GM18909 (cell line): Measurements from ENCODE around the gene IL5RA.

Source experiments
- ATAC-seq: cut with Tn5 transposase; IDR thresholded peaks from one replicate; pipeline ENCODE4 v1.9.1; 2021; ENCODE audit warnings: mild to moderate bottlenecking; ENCODE audit not compliant: unreplicated experiment, poor library complexity

IL5RA gene

DNA sequence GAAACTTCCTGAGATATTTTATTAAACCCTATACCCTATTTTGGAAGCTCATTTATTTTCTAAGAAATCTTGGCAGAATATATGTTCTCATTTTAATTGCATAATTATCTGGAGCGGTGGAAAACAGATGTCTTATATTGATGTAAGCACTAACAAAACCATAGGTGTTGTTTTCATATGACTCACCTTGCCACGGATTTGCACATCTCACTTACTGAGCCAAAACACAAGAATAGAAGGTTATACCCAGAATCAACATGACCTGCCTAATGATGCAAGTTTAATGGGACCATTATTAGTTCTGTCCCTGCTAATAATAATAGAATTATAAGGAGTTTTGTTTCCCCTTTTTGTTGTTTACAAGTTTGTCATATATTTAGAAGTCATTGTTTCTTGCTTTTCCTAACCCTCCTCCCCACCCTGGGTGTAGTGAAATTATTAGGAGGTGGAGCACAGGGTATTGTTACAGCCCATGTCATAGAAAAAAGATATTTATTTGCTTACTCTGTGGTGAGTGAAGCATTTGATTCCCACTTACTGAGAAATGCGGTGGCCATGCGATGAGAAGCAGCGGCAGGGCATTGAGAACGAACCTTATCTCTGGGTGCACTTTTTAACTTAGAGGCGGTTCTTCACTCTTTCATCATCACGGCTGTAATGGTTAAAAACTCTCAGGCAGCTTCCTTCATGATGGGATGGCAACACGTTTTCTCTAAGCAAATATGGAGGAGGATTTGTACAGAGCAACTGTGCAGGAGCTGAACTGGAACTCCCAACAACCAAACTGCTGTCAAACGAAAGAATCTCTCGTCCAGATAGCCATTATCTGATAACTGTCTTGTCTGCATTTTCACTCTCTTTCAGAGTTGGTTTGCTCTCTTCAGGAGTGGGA, 521 bp downstream of the IL5RA start:
- peak; percentile 57 for ATAC-seq

DNA sequence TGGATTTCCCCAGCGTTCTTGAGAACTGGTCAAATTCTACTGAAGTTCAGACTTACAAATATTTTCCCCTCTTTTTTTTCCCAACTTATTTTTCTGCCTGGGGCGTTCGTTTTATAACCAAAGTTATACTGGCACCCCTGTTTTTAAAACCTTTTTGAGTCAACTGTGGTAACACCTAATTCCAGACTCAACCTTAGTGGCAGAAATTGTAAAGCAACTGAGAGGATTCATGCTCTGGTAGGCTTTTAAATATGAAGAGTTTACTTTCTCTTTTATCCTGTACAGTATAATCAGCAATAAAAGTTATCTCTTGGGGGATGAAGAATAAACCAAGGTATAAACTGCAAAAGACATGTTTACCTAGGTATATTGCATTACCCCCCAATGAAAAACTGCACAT, 2.3 kb downstream of the IL5RA start:
- ATAC-seq = no peak

- no peak for ATAC-seq
Observed at GRCh38 chr3:3107181-3107580, 3.0 kb downstream of the IL5RA start.

- ATAC-seq = no peak
Observed at GRCh38 chr3:3105815-3106214, 4.4 kb downstream of the IL5RA start.

- no peak for ATAC-seq
Observed at GRCh38 chr3:3105246-3105645, 4.9 kb downstream of the IL5RA start.

- no peak for ATAC-seq
Observed at GRCh38 chr3:3102751-3103150, 7.4 kb downstream of the IL5RA start.

DNA sequence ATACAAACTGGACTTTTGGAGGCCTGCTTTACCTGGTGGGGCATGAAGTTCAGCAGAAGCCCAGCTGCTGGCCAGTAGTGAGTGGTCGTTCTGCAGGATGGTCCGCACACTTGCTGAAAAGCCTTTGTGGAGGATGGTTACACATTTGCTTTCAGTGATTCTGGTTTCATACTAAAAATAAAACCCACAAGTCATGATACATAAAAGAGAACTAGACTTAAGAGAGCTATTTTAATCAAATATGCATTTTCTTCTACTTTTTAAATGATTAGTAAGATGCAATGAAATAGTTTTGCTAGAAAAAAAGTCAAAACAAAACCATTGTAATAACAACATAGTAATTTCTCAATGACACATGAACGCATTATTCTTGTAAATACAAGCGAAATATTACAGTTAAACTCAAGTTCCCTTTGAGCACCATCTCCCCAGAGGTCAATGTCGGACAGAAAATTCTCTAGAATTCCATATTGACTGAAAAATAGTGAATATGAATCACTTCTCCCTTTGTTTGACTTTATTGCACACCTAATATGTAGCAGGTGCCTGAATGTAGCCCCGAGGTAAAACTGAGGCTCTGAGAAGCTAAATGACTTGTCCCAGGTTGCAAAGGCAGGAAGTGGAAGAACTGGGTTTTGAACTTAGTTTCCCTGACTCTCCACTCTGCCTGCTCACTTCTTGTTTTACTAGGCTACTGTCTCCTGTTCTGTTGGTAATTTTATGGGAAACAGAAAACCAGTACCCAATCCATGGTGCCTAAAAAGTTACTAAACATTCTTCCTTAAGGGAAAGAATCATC, 8.3 kb downstream of the IL5RA start:
- peak; percentile 61 for ATAC-seq

GRCh38 chr3:3097958-3098357, 12.2 kb downstream of the IL5RA start:
- no peak for ATAC-seq

- ATAC-seq = peak; percentile 98
Observed at GRCh38 chr3:3089017-3089416, 21.2 kb downstream of the IL5RA start.

GRCh38 chr3:3087716-3088465, 22.3 kb downstream of the IL5RA start:
- ATAC-seq = no peak

DNA sequence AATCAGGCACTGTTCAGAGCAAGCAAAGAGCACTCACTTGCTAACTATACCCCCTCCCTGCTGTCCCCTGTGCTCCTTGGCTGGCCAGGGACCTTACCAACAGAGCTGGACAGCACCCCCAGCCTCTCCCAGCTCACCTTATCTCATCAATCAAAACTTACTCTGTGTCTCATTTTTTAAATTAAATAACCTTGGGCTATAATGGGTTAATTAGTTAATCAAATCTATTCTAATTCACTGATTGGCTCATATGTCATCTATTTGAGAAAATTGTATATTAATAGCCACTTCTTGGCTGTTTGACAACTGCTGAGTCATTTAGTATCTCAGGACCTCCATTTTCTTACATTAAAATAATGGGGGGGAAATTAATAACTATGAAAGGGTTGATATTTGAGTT, 22.9 kb downstream of the IL5RA start:
- ATAC-seq = no peak

DNA sequence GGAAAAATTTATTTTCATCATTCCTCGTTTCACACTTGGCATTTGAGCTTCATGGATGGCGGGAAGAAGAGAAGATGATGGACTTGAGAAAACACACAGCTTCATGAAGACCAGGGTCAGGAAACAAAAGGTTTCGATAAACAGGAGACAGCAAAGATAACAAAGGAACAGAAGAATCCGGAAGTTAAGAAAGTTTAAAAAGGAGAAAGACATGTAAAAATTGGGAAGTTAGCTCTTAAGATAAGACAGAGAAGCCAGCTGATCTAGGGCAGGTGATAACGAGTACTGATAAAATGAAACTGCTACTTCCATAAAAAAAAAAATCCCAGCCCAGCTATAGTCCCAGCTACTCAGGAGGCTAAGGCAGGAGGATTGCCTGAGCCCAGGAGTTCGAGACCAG, 23.9 kb downstream of the IL5RA start:
- ATAC-seq = no peak

DNA sequence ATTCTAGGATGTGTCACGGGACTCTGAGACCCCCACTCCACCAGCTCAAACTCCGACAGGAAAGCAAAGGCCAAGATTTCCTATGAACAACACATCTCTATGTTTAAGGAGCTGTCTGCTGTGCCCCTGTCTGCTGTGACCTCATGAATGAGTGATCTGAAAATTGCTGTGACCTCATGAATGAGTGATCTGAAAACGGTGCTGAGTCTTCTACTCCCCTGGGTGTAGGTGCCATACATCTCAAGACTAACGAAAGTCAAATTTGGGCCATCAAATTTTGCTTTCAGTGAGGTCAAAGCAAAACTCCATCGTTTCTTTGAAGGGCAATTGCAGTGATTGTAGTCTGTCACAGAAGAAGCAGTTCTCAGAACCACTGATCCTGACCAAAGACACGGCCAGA, 24.4 kb downstream of the IL5RA start:
- ATAC-seq = no peak

DNA sequence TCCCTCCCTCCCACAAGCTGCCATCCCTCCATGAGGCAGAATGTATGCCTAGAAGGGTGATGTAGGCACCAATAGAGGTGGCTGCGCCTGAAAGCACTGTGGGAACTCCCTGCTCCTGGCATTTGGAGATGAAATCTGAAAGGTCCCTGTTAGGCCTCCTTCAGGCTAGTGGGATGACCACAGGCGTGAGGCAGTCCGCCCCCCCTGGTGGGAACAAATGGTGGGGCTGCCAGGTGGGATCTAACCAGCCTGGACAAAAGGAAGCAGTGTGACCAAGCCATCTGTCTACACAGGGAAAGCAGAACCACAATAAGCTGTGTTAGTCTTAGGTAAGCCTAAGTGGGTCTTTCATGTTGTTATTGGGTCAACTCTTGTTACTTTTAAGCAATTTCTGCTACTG, 25.3 kb downstream of the IL5RA start:
- ATAC-seq = no peak

- peak; percentile 84 for ATAC-seq
Observed at GRCh38 chr3:3082234-3082924, 27.8 kb downstream of the IL5RA start.

- peak; percentile 64 for ATAC-seq
Observed at GRCh38 chr3:3081381-3082233, 28.6 kb downstream of the IL5RA start.

DNA sequence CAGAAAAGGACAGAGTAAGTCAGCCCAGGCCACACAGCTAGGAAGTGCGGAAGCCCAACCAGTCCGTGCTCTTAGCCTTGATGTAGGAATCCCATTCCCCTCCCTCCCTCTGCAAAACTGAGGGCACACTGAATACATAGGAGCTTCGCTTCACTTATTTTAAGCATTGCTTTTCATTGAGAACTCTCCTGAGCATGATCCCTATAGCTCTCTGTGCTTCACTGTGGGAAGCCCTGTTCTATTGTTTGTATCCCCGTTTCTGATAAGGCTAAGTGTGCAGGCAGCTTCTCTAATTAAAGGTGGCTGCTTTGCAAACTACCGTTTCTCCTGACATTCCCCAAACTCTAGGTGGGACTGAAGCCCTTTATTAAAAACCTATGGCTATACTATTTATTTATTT, 29.9 kb downstream of the IL5RA start:
- ATAC-seq = no peak

DNA sequence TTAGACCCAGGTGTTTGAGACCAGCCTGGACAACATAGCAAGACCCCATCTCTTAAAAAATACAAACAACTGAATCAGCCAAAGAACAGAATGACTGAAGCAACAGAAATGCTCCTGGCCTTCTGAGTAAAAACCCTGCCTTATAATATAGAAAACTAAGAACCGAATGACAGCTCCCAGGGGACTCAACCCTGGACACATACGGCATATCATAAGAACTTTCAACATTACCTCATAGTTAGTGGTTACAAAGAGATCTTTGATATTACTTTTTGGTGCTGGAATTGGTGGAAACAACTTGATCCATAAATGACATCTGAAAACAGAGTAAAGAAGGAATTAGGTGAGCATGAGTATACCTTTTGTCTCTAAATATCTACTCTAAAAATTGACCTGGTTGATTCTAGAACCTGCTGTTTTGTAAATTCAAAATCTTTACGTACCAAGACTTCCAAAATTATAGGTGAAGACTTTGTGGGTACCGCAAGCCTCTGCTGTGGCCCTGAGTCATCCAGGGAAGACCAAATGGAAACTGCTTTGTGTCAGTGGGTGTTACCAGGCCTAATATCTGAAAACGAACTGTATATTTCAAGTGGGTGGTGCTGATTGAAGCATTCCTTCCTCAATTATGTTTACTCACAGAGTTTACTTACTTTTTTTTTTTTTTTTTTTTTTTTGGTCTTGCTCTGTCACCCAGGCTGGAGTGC, 35.5 kb downstream of the IL5RA start:
- ATAC-seq = peak; percentile 88

GRCh38 chr3:3071136-3071535, 39.0 kb downstream of the IL5RA start:
- no peak for ATAC-seq
